Airway epithelial cell (primary cell): ENCODE results near the gene SLCO1B1. TPM values are rescaled to one million over a fixed set of nuclear protein-coding genes. Genes with fewer than 3 reads are reported as not detected.

Source experiments
- total RNA-seq: library from RNA; depleted of rRNA; stranded (reverse); fragments of >200 nt; gene quantifications from 2 replicates; pipeline ENCODE4 v1.2.3, GENCODE V29; 2015

The SLCO1B1 gene
- total RNA-seq = not detected in 2 replicates

GRCh38 chr12:21130998-21131397 is at the start of gene SLCO1B1:
SLCO1B1 (plus strand) TSS chr12:21131194; CDS start chr12:21141575, 10,381 bp downstream.

Other genes with a start within 250 kb of the SLCO1B1 start
- not detected in 2 replicates for gene SLCO1A2, start 203.7 kb downstream of the SLCO1B1 start, total RNA-seq
- gene IAPP, start 241.7 kb downstream of the SLCO1B1 start, total RNA-seq = not detected in 2 replicates